GM13976 (cell line): ENCODE results near the gene ARMC9.

Source experiments
- DNase-seq: peaks from one replicate; pipeline ENCODE4 v3.0.0; 2012; ENCODE audit warnings: low spot score
- CTCF ChIP-seq: IDR thresholded peaks from 2 replicates; pipeline ENCODE4 v1.5.1; 2012; ENCODE audit warnings: borderline replicate concordance, mild to moderate bottlenecking; ENCODE audit not compliant: insufficient read depth; ENCODE audit errors: extremely low read depth, missing control alignments, control extremely low read depth
- in situ Hi-C: fragments of 300-500 bp; cut with MboI; formaldehyde crosslinking; loops from one replicate; pipeline ENCODE4 v1.12.0; 2022; ENCODE audit warnings: low sequenced_read_pairs, mixed read lengths, inconsistent platforms; ENCODE audit not compliant: unreplicated experiment

Gene ARMC9

GRCh38 chr2:231290321-231291015 is 92.0 kb downstream of the ARMC9 start:
- TF ChIP-seq CTCF: no peak
- DNase-seq: no peak
- in situ Hi-C loops: no loop called here

GRCh38 chr2:231292472-231293134 is 94.2 kb downstream of the ARMC9 start:
- TF ChIP-seq CTCF: no peak
- in situ Hi-C loops: no loop called here

GRCh38 chr2:231293163-231293562 is 94.7 kb downstream of the ARMC9 start:
- no peak for TF ChIP-seq CTCF
- DNase-seq: no peak

More at GRCh38 chr2:231292472-231293134, 94.2 kb downstream of the ARMC9 start:
- no peak for DNase-seq

GRCh38 chr2:231294116-231294515 is 95.7 kb downstream of the ARMC9 start:
- in situ Hi-C loops: no loop called here
- DNase-seq: no peak
- no peak for TF ChIP-seq CTCF

More at GRCh38 chr2:231293163-231293562, 94.7 kb downstream of the ARMC9 start:
- in situ Hi-C loops: no loop called here

GRCh38 chr2:231294571-231295362 is 96.3 kb downstream of the ARMC9 start:
- no peak for TF ChIP-seq CTCF
- in situ Hi-C loops: no loop called here
- no peak for DNase-seq

GRCh38 chr2:231295363-231295655 is 96.9 kb downstream of the ARMC9 start:
- in situ Hi-C loops: no loop called here
- no peak for DNase-seq
- TF ChIP-seq CTCF: no peak
